ENCODE measurements around the gene SMOC2.

- TF ChIP-seq POLR2A (IDR thresholded peaks at IDR 0.05; ENCODE audit: low read depth) (no peak), CTCF (IDR thresholded peaks at IDR 0.05) (no peak)
Measured at GRCh38 chr6:168537540-168537884, 96.5 kb downstream of the SMOC2 start.
